MM.1S (cell line): ENCODE measurements around the gene EPB41.

Experiments
- DNase-seq: peaks from one replicate; pipeline ENCODE4 v3.0.0-alpha.2; 2015
- H2AFZ ChIP-seq: fragments of 300-600 bp; sonication (generic); 2 replicates; pipeline ENCODE4 v1.6.0; 2016; ENCODE audit warnings: antibody characterized with exemption, low read length
- H3F3A ChIP-seq: fragments of 300-600 bp; sonication (generic); 2 replicates; pipeline ENCODE4 v1.6.1; 2016; ENCODE audit warnings: mild to moderate bottlenecking, antibody characterized with exemption, low read length, moderate library complexity, mixed read lengths; ENCODE audit not compliant: insufficient read depth
- H3K27ac ChIP-seq: fragments of 300-600 bp; sonication (generic); 2 replicates; pipeline ENCODE4 v1.5.1; 2016; ENCODE audit warnings: mild to moderate bottlenecking, low read length
- H3K27me3 ChIP-seq: fragments of 300-600 bp; sonication (generic); replicated peaks from 2 replicates; pipeline ENCODE4 v1.6.0; 2016; ENCODE audit warnings: low read length; ENCODE audit not compliant: insufficient read depth
- H3K36me3 ChIP-seq: fragments of 300-600 bp; sonication (generic); replicated peaks from 2 replicates; pipeline ENCODE4 v1.6.1; 2016; ENCODE audit warnings: mild to moderate bottlenecking, low read length, mixed read lengths; ENCODE audit not compliant: insufficient read depth
- H3K4me1 ChIP-seq: fragments of 300-600 bp; sonication (generic); 2 replicates; pipeline ENCODE4 v1.6.1; 2016; ENCODE audit warnings: low read length, mixed read lengths
- H3K4me2 ChIP-seq: fragments of 300-600 bp; sonication (generic); 2 replicates; pipeline ENCODE4 v1.6.0; 2016; ENCODE audit warnings: low read depth, low read length
- H3K4me3 ChIP-seq: fragments of 300-600 bp; sonication (generic); 2 replicates; pipeline ENCODE4 v1.5.1; 2016; ENCODE audit warnings: low read length, mixed read lengths
- H3K79me2 ChIP-seq: fragments of 300-600 bp; sonication (generic); 2 replicates; pipeline ENCODE4 v1.6.1; 2016; ENCODE audit warnings: mixed run types, low read length, mixed read lengths
- H3K9ac ChIP-seq: fragments of 300-600 bp; sonication (generic); 2 replicates; pipeline ENCODE4 v1.6.1; 2016; ENCODE audit warnings: low read length, mixed read lengths
- H3K9me2 ChIP-seq: fragments of 300-600 bp; sonication (generic); replicated peaks from 2 replicates; pipeline ENCODE4 v1.6.1; 2016; ENCODE audit warnings: mild to moderate bottlenecking, low read length, mixed read lengths; ENCODE audit not compliant: insufficient read depth
- H3K9me3 ChIP-seq: fragments of 300-600 bp; sonication (generic); replicated peaks from 2 replicates; pipeline ENCODE4 v1.6.1; 2016; ENCODE audit warnings: mild to moderate bottlenecking, low read length, mixed read lengths; ENCODE audit not compliant: insufficient read depth
- H4K20me1 ChIP-seq: fragments of 300-600 bp; sonication (generic); 2 replicates; pipeline ENCODE4 v1.6.1; 2016; ENCODE audit warnings: mild to moderate bottlenecking, low read length, moderate library complexity, mixed read lengths; ENCODE audit not compliant: insufficient read depth
- CTCF ChIP-seq: fragments of 300-600 bp; sonication (generic); IDR thresholded peaks from 2 replicates; pipeline ENCODE4 v1.5.1; 2016; ENCODE audit warnings: antibody characterized with exemption, low read length, mixed read lengths
- EZH2 ChIP-seq: fragments of 300-600 bp; sonication (generic); optimal IDR thresholded peaks from 2 replicates; pipeline ENCODE3; 2017; ENCODE audit warnings: low read depth, mild to moderate bottlenecking, antibody characterized with exemption, low read length, mixed read lengths
- EZH2phosphoT487 ChIP-seq: fragments of 300-600 bp; sonication (generic); IDR thresholded peaks from 2 replicates; pipeline ENCODE4 v1.6.1; 2018; ENCODE audit warnings: antibody characterized with exemption, low read length

The EPB41 gene

GRCh38 chr1:29112705-29113412 lies 198.5 kb downstream of the EPB41 start:
- Histone ChIP-seq H3K9me2 (no peaks in the 10 kb centered on the region), H3K36me3 (no peaks in the 10 kb centered on the region), H3K27ac (no peak overlapping the region), H2AFZ (no peak overlapping the region), H3K9ac (no peak overlapping the region), H3K4me1 (no peaks in the 10 kb centered on the region), H3K27me3 (no peaks in the 10 kb centered on the region), H3F3A (no peaks in the 10 kb centered on the region), H3K79me2 (no peaks in the 10 kb centered on the region), H3K4me2 (no peak overlapping the region), H4K20me1 (no peaks in the 10 kb centered on the region), H3K4me3 (no peak overlapping the region), H3K9me3 (no peaks in the 10 kb centered on the region)
- no peak for TF ChIP-seq EZH2phosphoT487
- TF ChIP-seq EZH2, result no peak
- no peak for TF ChIP-seq CTCF
- DNase-seq, result no peak

GRCh38 chr1:29113413-29114117 lies 199.2 kb downstream of the EPB41 start:
- no peaks in the 10 kb centered on the region for H3F3A ChIP-seq
- H3K4me1 ChIP-seq, result no peaks in the 10 kb centered on the region
- no peaks in the 10 kb centered on the region for H3K27me3 ChIP-seq
- no peak for DNase-seq
- no peak overlapping the region for H3K4me3 ChIP-seq
- no peaks in the 10 kb centered on the region for H3K79me2 ChIP-seq
- no peak overlapping the region for H3K9ac ChIP-seq
- H2AFZ ChIP-seq, result no peak overlapping the region
- no peak overlapping the region for H3K4me2 ChIP-seq
- TF ChIP-seq EZH2phosphoT487, result no peak
- no peak for TF ChIP-seq EZH2
- TF ChIP-seq CTCF, result no peak
- no peak overlapping the region for H3K27ac ChIP-seq
- H3K9me3 ChIP-seq, result no peaks in the 10 kb centered on the region
- no peaks in the 10 kb centered on the region for H3K36me3 ChIP-seq
- H4K20me1 ChIP-seq, result no peaks in the 10 kb centered on the region
- no peaks in the 10 kb centered on the region for H3K9me2 ChIP-seq

- H3K4me1 ChIP-seq, result no peaks in the 10 kb centered on the region
- H3K27ac ChIP-seq, result no peak overlapping the region
- DNase-seq, result no peak
- no peaks in the 10 kb centered on the region for H3K79me2 ChIP-seq
- TF ChIP-seq CTCF (no peak), EZH2 (no peak), EZH2phosphoT487 (no peak)
- no peaks in the 10 kb centered on the region for H3K27me3 ChIP-seq
- H3K9me2 ChIP-seq, result no peaks in the 10 kb centered on the region
- no peaks in the 10 kb centered on the region for H4K20me1 ChIP-seq
- H3F3A ChIP-seq, result no peaks in the 10 kb centered on the region
- no peak overlapping the region for H3K4me3 ChIP-seq
- H3K9me3 ChIP-seq, result no peaks in the 10 kb centered on the region
- no peaks in the 10 kb centered on the region for H3K36me3 ChIP-seq
- no peak overlapping the region for H3K4me2 ChIP-seq
- no peak overlapping the region for H3K9ac ChIP-seq
- no peak overlapping the region for H2AFZ ChIP-seq
These were observed 200.3 kb downstream of the EPB41 start for GRCh38 chr1:29114654-29115053.
